ENCODE measurements around the gene COL5A1.

Gene COL5A1

DNA sequence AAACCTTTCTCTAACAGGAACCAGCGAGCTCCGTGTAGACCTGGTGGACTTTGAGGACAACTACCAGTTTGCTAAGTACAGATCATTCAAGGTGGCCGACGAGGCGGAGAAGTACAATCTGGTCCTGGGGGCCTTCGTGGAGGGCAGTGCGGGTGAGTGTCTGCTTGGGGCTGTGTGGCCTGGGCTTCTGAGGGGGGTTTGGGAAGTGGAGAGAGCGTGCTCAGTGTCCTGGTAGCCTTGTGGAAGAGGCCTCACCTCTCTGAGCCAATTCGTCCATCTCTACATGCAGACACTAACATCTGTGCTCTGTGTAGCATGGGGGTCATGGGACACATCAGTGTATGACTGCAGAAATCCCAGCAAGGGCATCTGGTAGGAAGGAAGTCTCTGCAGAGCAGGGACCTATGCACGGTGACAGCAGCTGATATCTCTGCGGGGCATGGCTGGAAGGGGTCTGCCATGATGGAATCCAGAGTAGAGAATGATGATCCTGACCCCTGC lies 244.9 kb downstream of the COL5A1 start:
- DNase-seq, result no peak

DNA sequence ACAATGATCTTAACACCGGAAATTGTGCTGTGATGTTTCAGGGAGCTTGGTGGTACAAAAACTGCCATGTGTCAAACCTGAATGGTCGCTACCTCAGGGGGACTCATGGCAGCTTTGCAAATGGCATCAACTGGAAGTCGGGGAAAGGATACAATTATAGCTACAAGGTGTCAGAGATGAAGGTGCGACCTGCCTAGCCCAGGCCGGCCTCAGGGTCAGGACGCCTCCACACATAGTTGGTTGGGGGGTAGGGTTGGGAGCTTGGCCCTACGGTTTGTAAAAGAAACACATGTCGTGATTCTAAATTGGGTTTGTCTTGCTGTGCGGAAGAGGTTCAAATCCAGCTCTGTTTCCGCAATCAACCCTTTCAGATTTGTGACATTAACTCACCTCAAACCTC lies 245.6 kb downstream of the COL5A1 start:
- DNase-seq, result no peak

DNA sequence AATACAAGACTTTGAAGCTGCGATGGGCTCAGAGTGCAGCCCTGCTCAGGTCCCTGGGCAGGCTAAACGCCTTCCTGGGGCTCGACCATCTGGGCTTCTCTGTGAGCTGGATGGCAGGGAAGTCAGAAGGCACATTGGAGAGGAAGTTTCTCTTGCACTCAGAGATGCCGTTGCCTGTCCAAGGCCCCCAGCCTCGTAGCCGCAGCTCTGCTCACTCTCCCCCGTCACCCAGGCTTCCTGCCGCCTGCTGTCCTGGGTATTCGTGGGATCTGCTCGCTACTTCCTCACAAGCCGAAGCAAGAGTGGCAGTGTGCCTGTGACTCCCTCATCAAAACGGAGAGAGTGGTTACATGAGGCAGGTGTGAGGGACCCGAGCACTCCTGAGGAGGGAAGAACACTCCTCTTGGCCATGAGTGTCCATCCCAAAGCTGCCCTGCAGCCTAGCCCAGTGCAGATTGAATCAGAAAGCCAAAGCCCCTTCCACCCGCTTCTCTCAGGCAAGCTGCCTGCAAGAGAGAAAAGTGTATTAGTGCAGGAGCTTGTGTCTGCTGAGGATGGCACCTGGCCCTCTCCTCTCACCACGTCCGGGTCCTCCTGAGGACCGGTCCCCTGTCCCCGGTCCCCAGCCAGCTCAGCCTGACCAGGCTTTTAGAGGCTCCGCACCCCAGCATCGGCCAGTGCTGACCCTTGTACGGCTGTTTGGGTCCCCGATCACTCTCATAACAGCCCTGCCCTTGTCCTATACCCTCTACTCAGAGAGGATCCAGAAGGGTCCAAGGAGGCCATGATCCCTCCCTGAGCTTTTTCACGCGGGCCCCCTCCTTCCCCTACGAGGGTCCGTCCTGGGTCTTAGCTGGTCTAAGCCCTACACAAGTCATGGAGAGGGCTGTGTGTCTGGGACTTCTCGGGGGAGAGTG lies 246.3 kb downstream of the COL5A1 start:
- DNase-seq, result peak; percentile 11 to 20

DNA sequence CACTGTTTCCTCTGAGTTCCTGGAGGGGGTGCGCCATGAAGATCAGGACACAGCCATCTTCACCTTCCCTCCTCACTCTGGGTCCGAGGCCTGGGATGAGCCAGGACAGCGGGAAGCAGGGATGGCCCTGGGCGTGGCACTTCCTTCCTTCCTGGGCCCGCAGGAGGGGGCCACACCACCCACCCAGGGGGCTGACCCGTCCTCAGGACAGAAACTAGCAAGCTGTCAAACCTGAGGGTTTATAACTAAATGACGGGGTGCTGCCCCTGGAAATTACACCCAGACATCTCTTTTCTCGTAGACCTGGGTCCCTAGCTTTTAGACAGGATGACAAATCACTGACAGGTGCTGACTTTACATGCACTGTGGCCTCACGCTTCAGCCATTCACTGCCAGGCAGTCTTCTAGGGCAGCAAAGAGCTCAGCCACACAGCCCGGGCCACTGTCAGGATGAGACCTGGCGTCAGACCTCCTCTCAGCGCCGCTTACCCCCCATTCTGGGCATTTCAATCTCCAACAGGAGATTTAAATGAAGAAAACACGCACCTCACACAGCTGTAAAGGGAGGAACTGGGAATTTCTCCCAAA lies 247.1 kb downstream of the COL5A1 start:
- no peak for DNase-seq

DNA sequence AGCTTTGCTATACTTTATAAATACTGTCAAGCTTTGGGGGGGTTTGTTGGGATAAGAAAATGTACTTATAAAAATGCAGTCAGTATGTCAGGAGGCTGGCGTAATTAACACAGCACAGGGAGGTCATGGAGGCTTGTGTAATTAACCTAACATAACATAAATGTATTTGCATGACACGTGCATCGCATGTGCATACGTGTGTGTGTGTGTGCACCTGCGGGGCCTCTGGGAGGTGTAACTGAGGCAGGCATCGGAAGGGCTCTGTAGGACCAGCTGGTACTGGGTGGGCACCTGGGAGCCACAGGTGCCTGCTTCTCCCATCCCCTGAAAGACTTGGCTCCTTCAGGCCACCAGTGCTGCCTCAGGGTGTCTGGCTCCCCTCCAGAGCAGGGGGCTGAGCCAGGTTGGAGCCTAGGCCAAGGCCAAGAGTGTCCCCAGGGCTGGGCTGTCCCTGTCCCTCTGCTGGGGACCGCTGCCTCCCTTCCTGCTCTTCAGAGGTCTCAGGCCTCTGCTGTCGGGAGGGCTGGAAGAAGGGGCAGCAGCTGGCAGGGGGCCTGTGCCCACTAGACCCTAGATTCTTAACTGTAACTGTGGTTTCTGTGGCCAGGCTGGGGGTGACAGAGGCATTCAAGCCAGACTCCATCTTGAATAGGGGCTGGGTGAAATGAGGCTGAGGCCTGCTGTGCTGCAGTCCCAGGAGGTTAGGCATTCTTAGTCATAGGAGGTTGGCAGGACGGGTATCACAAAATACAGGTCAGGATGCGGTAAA lies 248.0 kb downstream of the COL5A1 start:
- no peak for DNase-seq

DNA sequence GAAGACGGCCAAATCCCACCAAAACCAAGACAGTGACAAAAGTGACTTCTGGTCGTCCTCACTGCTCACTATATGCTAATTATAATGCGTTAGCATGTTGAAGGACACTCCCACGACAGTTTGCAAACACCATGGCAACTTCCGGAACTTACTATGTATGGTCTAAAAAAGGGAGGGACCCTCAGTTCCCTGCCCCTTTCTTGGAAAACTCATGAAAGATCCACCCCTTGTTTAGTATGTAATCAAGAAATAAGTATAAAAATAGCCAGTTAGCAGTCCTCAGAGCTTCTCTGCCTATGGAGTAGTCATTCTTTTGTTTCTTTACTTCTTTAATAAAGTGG lies 248.5 kb downstream of the COL5A1 start:
- DNase-seq, result no peak

DNA sequence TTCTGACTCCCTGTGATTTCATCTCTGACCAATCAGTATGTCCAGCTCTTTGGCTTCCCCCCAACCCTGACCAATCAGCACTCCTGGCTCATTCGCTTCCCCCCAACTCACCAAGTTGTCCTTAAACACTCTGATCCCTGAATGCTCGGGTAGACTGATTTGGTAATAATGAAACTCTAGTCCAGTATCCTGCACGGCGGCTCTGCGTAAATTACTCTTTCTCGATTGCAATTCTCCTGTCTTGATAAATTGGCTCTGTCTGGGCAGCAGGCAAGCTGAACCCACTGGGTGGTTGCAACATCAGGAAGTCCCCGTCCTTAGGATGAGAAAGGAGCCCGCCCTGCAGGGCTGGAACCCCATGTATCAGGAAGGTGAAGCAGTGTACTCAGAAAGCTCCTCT lies 249.4 kb downstream of the COL5A1 start:
- peak in 1 of 2 donors; percentile 6 for DNase-seq

DNA sequence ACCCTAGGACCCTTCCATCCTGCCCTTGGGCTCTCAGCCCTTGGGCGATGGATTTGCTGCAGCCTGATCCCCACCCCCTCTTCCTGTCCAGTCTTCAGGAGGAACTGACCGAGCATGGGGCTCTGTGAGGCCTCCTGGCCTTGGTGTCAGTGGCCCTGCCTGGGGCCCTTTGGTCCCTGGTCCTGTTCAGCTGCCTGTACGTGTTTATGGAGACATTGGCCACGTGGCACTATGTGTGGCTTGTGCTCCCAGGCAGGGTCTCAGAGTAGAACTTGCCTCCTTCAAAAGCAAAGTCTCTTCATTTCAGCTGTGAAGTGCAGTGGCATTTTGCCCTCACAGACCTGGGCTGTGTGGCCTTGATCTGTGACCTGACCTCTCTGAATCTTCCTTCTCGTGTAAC lies 250.1 kb downstream of the COL5A1 start:
- DNase-seq, result no peak

DNA sequence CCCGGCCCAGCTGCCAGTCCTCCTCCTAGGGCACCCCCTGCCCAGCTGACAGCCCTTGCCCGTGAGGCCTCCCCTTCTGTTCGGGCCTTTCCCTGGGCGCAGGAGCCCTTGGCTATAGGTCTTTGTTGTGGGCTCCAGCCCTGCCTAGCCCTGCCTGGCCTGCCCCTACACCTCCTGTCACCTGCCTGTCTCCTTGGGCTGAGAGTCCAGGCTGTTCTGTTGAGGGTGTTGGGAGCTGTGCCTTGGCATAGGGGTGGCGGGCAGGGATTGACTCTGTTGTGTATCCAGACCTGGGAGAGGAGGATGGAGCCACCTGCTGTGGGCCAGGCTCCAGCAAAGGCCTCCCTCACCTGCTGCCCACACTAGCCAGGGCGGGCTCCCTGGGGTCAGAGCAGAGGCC lies 250.6 kb downstream of the COL5A1 start:
- DNase-seq, result no peak

DNA sequence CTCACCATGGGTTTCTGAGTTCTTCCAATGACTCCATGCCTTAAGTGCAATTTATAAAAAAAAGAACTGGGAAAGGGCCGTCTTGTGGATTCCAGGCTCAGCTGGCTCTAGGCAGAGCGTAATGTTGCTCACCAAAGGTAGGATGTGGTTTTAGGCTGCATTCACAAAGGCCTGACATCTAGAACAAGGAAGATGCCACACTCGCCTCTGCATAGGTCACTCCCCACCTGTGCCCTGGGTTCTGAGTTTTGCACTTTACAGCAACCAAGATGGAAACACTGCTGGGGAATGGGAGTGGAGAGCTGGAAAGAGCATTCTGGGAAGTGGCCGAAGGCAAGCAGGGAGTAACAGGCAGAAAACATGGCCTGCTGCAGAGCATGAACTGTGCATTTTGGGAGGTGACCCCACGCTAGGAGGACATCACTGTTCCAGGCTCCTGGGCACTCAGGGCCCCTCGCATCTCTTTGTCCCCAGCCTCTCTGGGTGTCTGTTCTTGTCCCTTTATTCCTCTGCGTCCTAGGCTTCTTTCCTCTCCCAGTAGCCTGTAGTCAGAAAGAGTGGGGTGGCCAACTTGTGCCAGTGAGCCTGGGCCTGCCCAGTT lies 251.3 kb downstream of the COL5A1 start:
- no peak for DNase-seq
